IMR-90 (cell line): ENCODE measurements around the gene PRDM10. TPM values are rescaled to one million over a fixed set of nuclear protein-coding genes. Genes with fewer than 3 reads are reported as not detected.

Experiments used
- ATAC-seq: fragments of 200-7000 bp; cut with Tn5 transposase; 2 replicates; pipeline ENCODE4 v1.9.1; 2020; ENCODE audit warnings: low read depth, mild to moderate bottlenecking, moderate library complexity
- BruUV-seq: library from RNA; stranded (reverse); fragments of 400-500 nt; replicated peaks from 2 replicates; lab custom pipeline; 2021; lab: Mats Ljungman, UMichigan
- CTCF ChIA-PET: fragments of 300-600 bp; formaldehyde crosslinking; extraction: SDS; loops from one replicate; lab custom pipeline; 2021; ENCODE audit warnings: antibody characterized with exemption; lab: Yijun Ruan, JAX
- POLR2A ChIA-PET: fragments of 300-600 bp; sonication (Branson Sonifier 250); formaldehyde crosslinking; loops from one replicate; lab custom pipeline; 2022; ENCODE audit warnings: antibody characterized with exemption; ENCODE audit not compliant: unreplicated experiment; lab: Charles Lee
- DNase-seq: peaks from one replicate; pipeline ENCODE4 v3.0.0; 2013
- H2AFZ ChIP-seq: replicated peaks from 2 replicates; pipeline ENCODE3; 2013; ENCODE audit warnings: low read length, mild to moderate bottlenecking; ENCODE audit not compliant: poor library complexity
- H2AK5ac ChIP-seq: 2 replicates; pipeline ENCODE4 v1.6.1; 2013; ENCODE audit warnings: low read depth, low read length, inconsistent platforms
- H2AK9ac ChIP-seq: replicated peaks from 2 replicates; pipeline ENCODE3; 2013; ENCODE audit warnings: mild to moderate bottlenecking, low read depth, low read length, moderate library complexity; ENCODE audit not compliant: poor library complexity
- H2BK120ac ChIP-seq: 2 replicates; pipeline ENCODE4 v1.6.1; 2013; ENCODE audit warnings: low read depth, low read length, inconsistent platforms
- H2BK15ac ChIP-seq: 3 replicates; pipeline ENCODE4 v1.6.1; 2013; ENCODE audit warnings: low read depth, low read length, inconsistent platforms
- H2BK20ac ChIP-seq: 2 replicates; pipeline ENCODE4 v1.6.1; 2013; ENCODE audit warnings: low read depth, mild to moderate bottlenecking, inconsistent platforms, low read length, moderate library complexity
- H2BK5ac ChIP-seq: 2 replicates; pipeline ENCODE4 v1.6.1; 2013; ENCODE audit warnings: mild to moderate bottlenecking, low read depth, low read length, inconsistent platforms; ENCODE audit not compliant: poor library complexity, severe bottlenecking
- H3K14ac ChIP-seq: replicated peaks from 2 replicates; pipeline ENCODE4 v1.6.1; 2013; ENCODE audit warnings: low read depth, low read length, inconsistent platforms
- H3K18ac ChIP-seq: 2 replicates; pipeline ENCODE4 v1.6.1; 2013; ENCODE audit warnings: low read depth, low read length, control low read depth
- H3K23ac ChIP-seq: 2 replicates; pipeline ENCODE4 v1.6.1; 2013; ENCODE audit warnings: low read depth, low read length, inconsistent platforms
- H3K27ac ChIP-seq: 2 replicates; pipeline ENCODE4 v1.5.1; 2013; ENCODE audit warnings: mild to moderate bottlenecking, control low read depth, low read length; ENCODE audit not compliant: insufficient read depth
- H3K27me3 ChIP-seq: 2 replicates; pipeline ENCODE4 v1.6.1; 2013; ENCODE audit warnings: low read length; ENCODE audit not compliant: control insufficient read depth, insufficient read depth
- H3K36me3 ChIP-seq: 2 replicates; pipeline ENCODE4 v1.6.1; 2013; ENCODE audit warnings: low read length, mixed read lengths; ENCODE audit not compliant: control insufficient read depth, insufficient read depth
- H3K4ac ChIP-seq: 2 replicates; pipeline ENCODE4 v1.6.1; 2013; ENCODE audit warnings: low read depth, low read length, inconsistent platforms
- H3K4me1 ChIP-seq: 2 replicates; pipeline ENCODE4 v1.6.1; 2013; ENCODE audit warnings: low read length, mixed read lengths; ENCODE audit not compliant: control insufficient read depth, insufficient read depth
- H3K4me2 ChIP-seq: 2 replicates; pipeline ENCODE4 v1.6.1; 2013; ENCODE audit warnings: low read depth, mild to moderate bottlenecking, control low read depth, low read length, moderate library complexity
- H3K4me3 ChIP-seq: 2 replicates; pipeline ENCODE4 v1.5.1; 2013; ENCODE audit warnings: low read depth, mild to moderate bottlenecking, control low read depth, low read length, moderate library complexity; ENCODE audit not compliant: insufficient read depth
- H3K56ac ChIP-seq: 2 replicates; pipeline ENCODE4 v1.6.1; 2013; ENCODE audit warnings: low read length, inconsistent platforms; ENCODE audit not compliant: insufficient read depth; ENCODE audit errors: extremely low read depth
- H3K79me1 ChIP-seq, 2 experiments: 2 replicates each; pipeline ENCODE4 v1.6.1; 2013; ENCODE audit warnings: low read length in 2 of 2, inconsistent platforms in 1 of 2, low read depth in 1 of 2
- H3K9ac ChIP-seq: 2 replicates; pipeline ENCODE4 v1.6.1; 2013; ENCODE audit warnings: low read depth, low read length, control low read depth
- H3K9me1 ChIP-seq: 2 replicates; pipeline ENCODE4 v1.6.1; 2013; ENCODE audit warnings: low read length, inconsistent platforms; ENCODE audit not compliant: insufficient read depth
- H3K9me3 ChIP-seq: 2 replicates; pipeline ENCODE4 v1.6.1; 2013; ENCODE audit warnings: low read length; ENCODE audit not compliant: control insufficient read depth, insufficient read depth
- H4K20me1 ChIP-seq: 2 replicates; pipeline ENCODE4 v1.6.1; 2013; ENCODE audit warnings: low read length, inconsistent platforms; ENCODE audit not compliant: insufficient read depth
- H4K5ac ChIP-seq: 2 replicates; pipeline ENCODE4 v1.6.1; 2013; ENCODE audit warnings: mild to moderate bottlenecking, low read depth, low read length, control low read depth
- H4K8ac ChIP-seq, 2 experiments: 2 replicates each; pipeline ENCODE4 v1.6.1; 2013; ENCODE audit warnings: low read depth in 2 of 2, low read length in 2 of 2, control low read depth in 1 of 2, inconsistent platforms in 1 of 2
- H4K91ac ChIP-seq: 2 replicates; pipeline ENCODE4 v1.6.1; 2013; ENCODE audit warnings: low read depth, low read length, inconsistent platforms; ENCODE audit not compliant: insufficient read depth
- BHLHE40 ChIP-seq: fragments of 150-350 bp; IDR thresholded peaks from 2 replicates; pipeline ENCODE4 v1.6.1; 2016; ENCODE audit warnings: mild to moderate bottlenecking, low read depth, low read length
- CEBPB ChIP-seq: IDR thresholded peaks from 2 replicates; pipeline ENCODE4 v1.6.1; 2012; ENCODE audit warnings: low read depth, low read length, improper control_type of control experiment
- CHD1 ChIP-seq: IDR thresholded peaks from 2 replicates; pipeline ENCODE4 v1.6.1; 2012; ENCODE audit warnings: low read depth, low read length, improper control_type of control experiment
- CTCF ChIP-seq: conservative IDR thresholded peaks from 2 replicates; pipeline ENCODE4 v1.5.1; 2012; ENCODE audit warnings: mild to moderate bottlenecking, low read depth, low read length, improper control_type of control experiment
- FOS ChIP-seq: fragments of 150-350 bp; IDR thresholded peaks from 2 replicates; pipeline ENCODE4 v1.6.1; 2016; ENCODE audit warnings: low read depth, low read length
- MAFK ChIP-seq: IDR thresholded peaks from 2 replicates; pipeline ENCODE4 v1.6.1; 2012; ENCODE audit warnings: low read depth, low read length, improper control_type of control experiment
- MAZ ChIP-seq: IDR thresholded peaks from 2 replicates; pipeline ENCODE4 v1.6.1; 2012; ENCODE audit warnings: low read depth, mild to moderate bottlenecking, low read length, improper control_type of control experiment, moderate library complexity, borderline replicate concordance
- MXI1 ChIP-seq: IDR thresholded peaks from 2 replicates; pipeline ENCODE4 v1.6.1; 2012; ENCODE audit warnings: low read depth, mild to moderate bottlenecking, low read length, moderate library complexity, borderline replicate concordance
- NFE2L2 ChIP-seq: fragments of 150-350 bp; IDR thresholded peaks from 2 replicates; pipeline ENCODE4 v1.6.1; 2016; ENCODE audit warnings: low read depth, mild to moderate bottlenecking, low read length
- POLR2A ChIP-seq: IDR thresholded peaks from 2 replicates; pipeline ENCODE4 v1.6.1; 2012; ENCODE audit warnings: mild to moderate bottlenecking, low read depth, low read length
- RAD21 ChIP-seq: IDR thresholded peaks from 2 replicates; pipeline ENCODE4 v1.6.1; 2012; ENCODE audit warnings: low read length, improper control_type of control experiment
- RCOR1 ChIP-seq: IDR thresholded peaks from 2 replicates; pipeline ENCODE4 v1.6.1; 2012; ENCODE audit warnings: mild to moderate bottlenecking, low read length, improper control_type of control experiment; ENCODE audit not compliant: insufficient replicate concordance
- RFX5 ChIP-seq: IDR thresholded peaks from 2 replicates; pipeline ENCODE4 v1.8.0; 2012; ENCODE audit warnings: low read depth, mild to moderate bottlenecking, low read length, moderate library complexity
- SMC3 ChIP-seq: fragments of 150-350 bp; IDR thresholded peaks from 2 replicates; pipeline ENCODE4 v1.6.1; 2016; ENCODE audit warnings: low read depth, mild to moderate bottlenecking, antibody characterized with exemption, low read length, moderate library complexity
- dilution Hi-C: fragments of 300-500 bp; cut with HindIII; formaldehyde crosslinking; loops from one replicate; pipeline ENCODE4 v1.14.3; 2018; ENCODE audit warnings: low sequenced_read_pairs; ENCODE audit not compliant: unreplicated experiment
- in situ Hi-C: fragments of 300-500 bp; cut with MboI; formaldehyde crosslinking; loops from 3 replicates; pipeline ENCODE4 v1.14.3; 2019; ENCODE audit warnings: low sequenced_read_pairs, inconsistent platforms, mixed read lengths
- intact Hi-C: fragments of 100-400 bp; cut with micrococcal nuclease; formaldehyde crosslinking; loops from 2 replicates; pipeline ENCODE4 v1.10.0; 2022
- polyA plus RNA-seq, 3 experiments: library from polyadenylated mRNA; depleted of rRNA; stranded (reverse); fragments of >200 nt; gene quantifications; 2 replicates each; pipeline ENCODE4 v1.2.3, GENCODE V29; 2012; ENCODE audit warnings: low replicate concordance in 1 of 3
- total RNA-seq: library from RNA; depleted of rRNA; stranded (reverse); fragments of >200 nt; gene quantifications from 2 replicates; pipeline ENCODE4 v1.2.3, GENCODE V29; 2012
- TF ChIP-seq, protein P1 (sequence below): fragments of 150-350 bp; IDR thresholded peaks from 2 replicates; pipeline ENCODE4 v1.6.1; 2017; ENCODE audit warnings: mild to moderate bottlenecking, antibody characterized with exemption, low read length, low read depth
- TF ChIP-seq, protein P2 (sequence below): fragments of 150-350 bp; IDR thresholded peaks from 2 replicates; pipeline ENCODE4 v1.6.1; 2016; ENCODE audit warnings: low read depth, mild to moderate bottlenecking, low read length, moderate library complexity, borderline replicate concordance

Gene PRDM10
- total and polyA plus RNA-seq, 2 of the 4 experiments (the other 2 are of a cell fraction): 3.1 to 6.5 TPM

DNA sequence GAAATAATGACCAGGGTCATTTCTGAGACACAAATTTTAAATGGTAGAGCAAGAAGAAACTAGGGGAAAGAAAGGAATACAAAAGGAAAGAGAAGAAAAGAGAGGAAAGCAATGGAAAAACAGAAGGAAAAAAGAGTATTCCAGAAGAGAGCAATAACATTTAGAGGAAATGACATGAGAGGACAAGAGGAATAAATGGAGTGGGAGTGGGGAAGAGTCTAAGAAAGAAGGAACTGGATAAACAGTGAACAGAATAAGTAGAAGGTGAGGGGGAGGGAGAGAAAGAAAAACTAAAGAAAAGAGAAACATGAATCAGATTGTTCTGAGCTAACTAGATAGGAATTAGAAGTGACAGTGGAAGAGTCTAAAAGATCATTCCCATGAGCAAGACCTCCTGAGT is 28.4 kb downstream of the PRDM10 start:
- DNase-seq (peak; percentile 33), ATAC-seq (peak; percentile 49)
- dilution Hi-C loops: no loop called here
- no peak overlapping the region for H2AFZ ChIP-seq
- no peak overlapping the region for H2BK20ac ChIP-seq
- H2BK120ac ChIP-seq: no peak overlapping the region
- H4K20me1 ChIP-seq: peaks cover 5% of the 10 kb centered on the region; the same call in 1 of the 2 replicates
- BruUV-seq: no TSS peak
- no peak overlapping the region for H4K8ac ChIP-seq
- no peak overlapping the region for H3K23ac ChIP-seq
- no peak overlapping the region for H2BK15ac ChIP-seq
- no peak overlapping the region for H3K4me2 ChIP-seq
- intact Hi-C loops: no loop called here
- peaks cover 10% of the 10 kb centered on the region for H3K9me1 ChIP-seq
- peaks cover 18% of the 10 kb centered on the region in 2 experiments; a peak in 3 of 4 replicates for H3K79me1 ChIP-seq
- H2AK9ac ChIP-seq: no peak overlapping the region
- H3K18ac ChIP-seq: no peak overlapping the region
- no peak overlapping the region for H4K5ac ChIP-seq
- no peak overlapping the region for H3K27ac ChIP-seq
- 0 out of 2 replicates have a peak overlapping the region, but pooled peaks have one; percentile 15 for H3K14ac ChIP-seq
- H2BK5ac ChIP-seq: no peak overlapping the region
- ChIA-PET POLR2A (no interaction called here), CTCF (interaction anchor here (1.2 kb wide), 1 partner anchor 8 kb away, joined by 3 read pairs; no protein-coding TSS in a partner anchor)
- in situ Hi-C loops: no loop called here
- H3K9ac ChIP-seq: no peak overlapping the region
- no peaks in the 10 kb centered on the region for H3K4me1 ChIP-seq
- no peak overlapping the region for H2AK5ac ChIP-seq
- H3K4me3 ChIP-seq: no peak overlapping the region
- TF ChIP-seq CTCF (no peak), SMC3 (no peak), RCOR1 (no peak), MAZ (no peak), POLR2A (no peak), CEBPB (no peak), MXI1 (no peak), BHLHE40 (no peak), NFE2L2 (no peak), MAFK (no peak), RAD21 (no peak), CHD1 (no peak), RFX5 (no peak), FOS (no peak)
- TF ChIP-seq, protein P1, sequence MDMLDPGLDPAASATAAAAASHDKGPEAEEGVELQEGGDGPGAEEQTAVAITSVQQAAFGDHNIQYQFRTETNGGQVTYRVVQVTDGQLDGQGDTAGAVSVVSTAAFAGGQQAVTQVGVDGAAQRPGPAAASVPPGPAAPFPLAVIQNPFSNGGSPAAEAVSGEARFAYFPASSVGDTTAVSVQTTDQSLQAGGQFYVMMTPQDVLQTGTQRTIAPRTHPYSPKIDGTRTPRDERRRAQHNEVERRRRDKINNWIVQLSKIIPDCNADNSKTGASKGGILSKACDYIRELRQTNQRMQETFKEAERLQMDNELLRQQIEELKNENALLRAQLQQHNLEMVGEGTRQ: no peak
- TF ChIP-seq, protein P2, sequence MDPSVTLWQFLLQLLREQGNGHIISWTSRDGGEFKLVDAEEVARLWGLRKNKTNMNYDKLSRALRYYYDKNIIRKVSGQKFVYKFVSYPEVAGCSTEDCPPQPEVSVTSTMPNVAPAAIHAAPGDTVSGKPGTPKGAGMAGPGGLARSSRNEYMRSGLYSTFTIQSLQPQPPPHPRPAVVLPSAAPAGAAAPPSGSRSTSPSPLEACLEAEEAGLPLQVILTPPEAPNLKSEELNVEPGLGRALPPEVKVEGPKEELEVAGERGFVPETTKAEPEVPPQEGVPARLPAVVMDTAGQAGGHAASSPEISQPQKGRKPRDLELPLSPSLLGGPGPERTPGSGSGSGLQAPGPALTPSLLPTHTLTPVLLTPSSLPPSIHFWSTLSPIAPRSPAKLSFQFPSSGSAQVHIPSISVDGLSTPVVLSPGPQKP: no peak
- no peaks in the 10 kb centered on the region for H3K9me3 ChIP-seq
- H3K4ac ChIP-seq: no peak overlapping the region
- peaks cover 3% of the 10 kb centered on the region; the same call in 1 of the 2 replicates for H3K36me3 ChIP-seq
- no peak overlapping the region for H3K56ac ChIP-seq
- no peaks in the 10 kb centered on the region for H3K27me3 ChIP-seq
- H4K91ac ChIP-seq: no peak overlapping the region
